Upper lobe of left lung (tissue), 6 donors: ENCODE measurements around the gene SRCIN1. TPM values are rescaled to one million over a fixed set of nuclear protein-coding genes. Genes with fewer than 3 reads are reported as not detected.

Experiments
- ATAC-seq, 2 donors: fragments of 200-7000 bp; cut with Tn5 transposase; one replicate each; pipeline ENCODE4 v1.9.1; 2022; ENCODE audit warnings: mild to moderate bottlenecking in 2 of 2, moderate library complexity in 2 of 2; ENCODE audit not compliant: low FRiP score in 2 of 2
- DNase-seq, 2 donors: peaks; one replicate each; pipeline ENCODE4 v3.0.0-alpha.2; 2019 to 2020
- H3K27ac ChIP-seq, 4 donors: fragments of 200-600 bp; sonication (generic); one replicate each; pipeline ENCODE4 v1.5.1; 2016 to 2019
- H3K27me3 ChIP-seq, 4 donors: fragments of 200-600 bp; sonication (generic); one replicate each; pipeline ENCODE4 v1.5.1; 2017 to 2019
- H3K36me3 ChIP-seq, 4 donors: fragments of 200-600 bp; sonication (generic); one replicate each; pipeline ENCODE4 v1.5.1; 2016 to 2019
- H3K4me1 ChIP-seq, 4 donors: fragments of 200-600 bp; sonication (generic); one replicate each; pipeline ENCODE4 v1.5.1; 2018 to 2019
- H3K4me3 ChIP-seq, 4 donors: fragments of 200-600 bp; sonication (generic); one replicate each; pipeline ENCODE4 v1.5.1; 2017 to 2019; ENCODE audit warnings: mild to moderate bottlenecking in 2 of 4, moderate library complexity in 1 of 4
- H3K9me3 ChIP-seq, 4 donors: fragments of 200-600 bp; sonication (generic); one replicate each; pipeline ENCODE4 v1.5.1; 2018 to 2019
- EP300 ChIP-seq, 4 donors: sonication (generic); formaldehyde crosslinking; IDR thresholded peaks; one replicate each; pipeline ENCODE4 v1.5.1; 2017; ENCODE audit warnings: antibody characterized with exemption in 4 of 4, control low read depth in 2 of 4
- POLR2A ChIP-seq, 4 donors: fragments of 450-650 bp; IDR thresholded peaks; one replicate each; pipeline ENCODE4 v1.5.1; 2016 to 2017; ENCODE audit warnings: antibody characterized with exemption in 4 of 4, mild to moderate bottlenecking in 2 of 4
- POLR2AphosphoS5 ChIP-seq, 2 donors: sonication (generic); formaldehyde crosslinking; IDR thresholded peaks; one replicate each; pipeline ENCODE4 v1.5.1; 2017; ENCODE audit warnings: antibody characterized with exemption in 2 of 2
- WGBS, 2 donors: methylation state at CpG; one replicate each; pipeline ENCODE4 v1.1.5; 2017 to 2018; 5-methylcytosine and 5-hydroxymethylcytosine counted together
- total RNA-seq, 6 donors: library from RNA; depleted of rRNA in 4 of 6; stranded (reverse); fragments of >200 nt in 4 of 6; gene quantifications; one replicate each; pipeline versions ENCODE4 v1.1.0 to v1.2.1, GENCODE V29; 2016 to 2021
- TF ChIP-seq, protein P1 (sequence below), 6 experiments: fragments of 450-650 bp in 4 of 6; fragments of 200-600 bp in 2 of 6; sonication (generic) in 2 of 6; IDR thresholded peaks; one replicate each; pipeline ENCODE4 v1.5.1; 2016 to 2019; ENCODE audit warnings: antibody characterized with exemption in 6 of 6
- donor health status: DM: no; HTN: no; CAD: no; lungs with moderate emphysema.
- donor health status: DM: no; HTN: yes; CAD: no; lungs with severe emphysema.

SRCIN1 gene
- total RNA-seq, 6 donors from 2014 or later, result 1.6 to 16.6 (median 5.6) TPM

DNA sequence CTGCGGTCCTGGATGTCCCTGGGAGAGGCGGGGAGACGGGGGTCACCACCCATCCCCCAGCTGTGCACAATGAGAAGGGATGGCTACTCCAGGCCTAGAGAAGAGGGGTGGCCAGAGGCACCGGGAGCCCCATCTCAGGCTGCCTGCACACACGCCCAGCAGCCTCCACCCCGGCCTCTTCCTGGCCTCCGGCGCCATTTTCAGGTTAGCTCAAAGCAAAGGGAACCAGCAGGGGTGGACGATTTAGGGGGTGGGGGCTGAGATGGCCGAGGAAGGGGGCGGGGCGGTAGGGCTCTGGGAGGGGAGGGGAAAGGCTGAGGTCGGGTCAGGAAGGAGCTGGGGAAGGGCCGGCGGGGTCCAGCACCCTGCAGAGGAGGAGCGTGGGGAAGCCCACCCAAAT is 42.8 kb downstream of the SRCIN1 start:
- H3K27me3 ChIP-seq, result peaks cover 0 to 64% (median 50%) of the 10 kb centered on the region in 4 donors
- no peaks in the 10 kb centered on the region for H3K9me3 ChIP-seq
- ATAC-seq (no peak), DNase-seq (no peak)
- no peak for TF ChIP-seq POLR2AphosphoS5 (IDR thresholded peaks at IDR 0.05)
- TF ChIP-seq POLR2A (IDR thresholded peaks at IDR 0.05), result no peak
- TF ChIP-seq, protein P1, sequence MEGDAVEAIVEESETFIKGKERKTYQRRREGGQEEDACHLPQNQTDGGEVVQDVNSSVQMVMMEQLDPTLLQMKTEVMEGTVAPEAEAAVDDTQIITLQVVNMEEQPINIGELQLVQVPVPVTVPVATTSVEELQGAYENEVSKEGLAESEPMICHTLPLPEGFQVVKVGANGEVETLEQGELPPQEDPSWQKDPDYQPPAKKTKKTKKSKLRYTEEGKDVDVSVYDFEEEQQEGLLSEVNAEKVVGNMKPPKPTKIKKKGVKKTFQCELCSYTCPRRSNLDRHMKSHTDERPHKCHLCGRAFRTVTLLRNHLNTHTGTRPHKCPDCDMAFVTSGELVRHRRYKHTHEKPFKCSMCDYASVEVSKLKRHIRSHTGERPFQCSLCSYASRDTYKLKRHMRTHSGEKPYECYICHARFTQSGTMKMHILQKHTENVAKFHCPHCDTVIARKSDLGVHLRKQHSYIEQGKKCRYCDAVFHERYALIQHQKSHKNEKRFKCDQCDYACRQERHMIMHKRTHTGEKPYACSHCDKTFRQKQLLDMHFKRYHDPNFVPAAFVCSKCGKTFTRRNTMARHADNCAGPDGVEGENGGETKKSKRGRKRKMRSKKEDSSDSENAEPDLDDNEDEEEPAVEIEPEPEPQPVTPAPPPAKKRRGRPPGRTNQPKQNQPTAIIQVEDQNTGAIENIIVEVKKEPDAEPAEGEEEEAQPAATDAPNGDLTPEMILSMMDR (IDR thresholded peaks at IDR 0.05), result no peak
- no peak for TF ChIP-seq EP300 (IDR thresholded peaks at IDR 0.05)
- H3K4me3 ChIP-seq, result no peak overlapping the region
- H3K36me3 ChIP-seq, result no peaks in the 10 kb centered on the region
- 17% methylated on average over 16 of the region's 16 CpGs; no CpG with 5 or more reads in 1 of the 2 donors for WGBS, 2 donors
- no peak overlapping the region for H3K27ac ChIP-seq
- peaks cover 23 to 40% (median 28%) of the 10 kb centered on the region in 4 donors for H3K4me1 ChIP-seq

DNA sequence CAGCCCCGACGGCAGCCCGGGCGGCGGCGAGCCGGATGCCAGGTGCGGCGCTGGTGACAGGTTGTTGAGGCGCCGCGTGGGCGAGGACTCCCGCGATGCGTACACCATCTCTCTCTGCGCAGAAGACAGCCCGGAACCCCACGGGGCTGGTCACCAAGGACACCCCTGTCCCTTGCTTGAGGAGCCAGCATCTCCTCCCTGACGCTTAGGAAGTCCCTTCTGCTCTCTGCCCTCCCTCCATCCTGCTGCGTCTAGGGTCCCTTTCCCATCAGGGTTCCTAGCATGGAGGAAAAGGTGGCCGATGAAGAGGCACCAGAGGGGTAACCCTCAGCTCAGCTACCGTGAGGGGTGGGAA is 43.6 kb downstream of the SRCIN1 start:
- ATAC-seq (no peak), DNase-seq (no peak)
- H3K4me1 ChIP-seq, result peaks cover 30 to 47% (median 35%) of the 10 kb centered on the region in 4 donors
- H3K27ac ChIP-seq, result no peak overlapping the region
- H3K9me3 ChIP-seq, result no peaks in the 10 kb centered on the region
- TF ChIP-seq EP300 (IDR thresholded peaks at IDR 0.05) (no peak), POLR2A (IDR thresholded peaks at IDR 0.05) (no peak), POLR2AphosphoS5 (IDR thresholded peaks at IDR 0.05) (no peak)
- TF ChIP-seq, protein P1 (IDR thresholded peaks at IDR 0.05), result no peak
- peaks cover 0 to 64% (median 50%) of the 10 kb centered on the region in 4 donors for H3K27me3 ChIP-seq
- H3K4me3 ChIP-seq, result no peak overlapping the region
- no peaks in the 10 kb centered on the region for H3K36me3 ChIP-seq
- whole genome bisulfite sequencing, 2 donors, result 24 to 40% methylated on average over 15 to 23 of the region's 23 CpGs

DNA sequence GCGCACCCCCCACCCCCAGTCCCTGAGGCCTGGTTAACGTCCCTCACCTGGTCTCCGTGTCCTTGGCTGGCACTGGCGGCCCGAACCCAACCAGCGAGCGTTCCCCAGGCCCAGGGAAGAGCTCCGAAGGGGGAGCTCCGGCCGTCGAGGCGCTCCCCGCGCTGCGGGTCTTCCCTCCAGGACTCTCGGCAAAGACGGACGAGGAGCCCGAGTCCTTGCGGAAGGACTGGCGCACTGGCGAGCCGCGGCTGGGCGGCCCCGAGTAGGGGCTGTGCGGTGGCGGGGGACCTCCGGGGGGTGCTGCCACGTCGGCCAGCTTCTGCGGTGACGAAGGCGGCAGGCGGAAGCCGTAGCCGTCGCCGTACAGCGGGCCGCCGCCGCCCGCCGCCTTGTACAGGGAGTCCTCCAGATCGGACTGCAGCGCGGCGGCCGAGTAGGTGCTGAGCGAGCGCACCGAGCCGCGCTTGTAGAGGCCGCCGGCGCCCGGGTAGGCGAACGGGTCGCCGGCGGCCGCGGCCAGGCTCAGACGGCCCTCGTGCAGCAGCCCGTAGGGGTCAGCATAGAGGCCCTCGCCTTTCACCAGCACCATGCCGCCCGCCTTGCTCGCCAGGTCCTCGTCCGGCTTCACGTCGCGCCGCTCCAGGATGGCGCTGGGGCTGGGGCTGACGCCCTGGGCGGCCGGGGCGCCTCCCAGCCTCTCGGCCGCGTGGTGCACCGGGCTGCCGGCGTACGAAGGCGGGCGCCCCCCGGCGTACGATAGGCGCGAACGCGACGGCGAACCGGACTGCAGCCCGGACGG is 44.1 kb downstream of the SRCIN1 start:
- no peak for ATAC-seq
- no peak overlapping the region for H3K4me3 ChIP-seq
- H3K36me3 ChIP-seq, result no peaks in the 10 kb centered on the region
- no peaks in the 10 kb centered on the region for H3K9me3 ChIP-seq
- peaks cover 32 to 49% (median 39%) of the 10 kb centered on the region in 4 donors for H3K4me1 ChIP-seq
- TF ChIP-seq POLR2A (IDR thresholded peaks at IDR 0.05) (no peak), POLR2AphosphoS5 (IDR thresholded peaks at IDR 0.05) (no peak), EP300 (IDR thresholded peaks at IDR 0.05) (no peak)
- TF ChIP-seq, protein P1 (IDR thresholded peaks at IDR 0.05), result no peak
- 43% methylated on average over 79 of the region's 105 CpGs; no CpG with 5 or more reads in 1 of the 2 donors for WGBS, 2 donors
- H3K27ac ChIP-seq, result no peak overlapping the region
- peak in 1 of 2 donors; percentile 85 for DNase-seq
- peaks cover 0 to 64% (median 50%) of the 10 kb centered on the region in 4 donors for H3K27me3 ChIP-seq

DNA sequence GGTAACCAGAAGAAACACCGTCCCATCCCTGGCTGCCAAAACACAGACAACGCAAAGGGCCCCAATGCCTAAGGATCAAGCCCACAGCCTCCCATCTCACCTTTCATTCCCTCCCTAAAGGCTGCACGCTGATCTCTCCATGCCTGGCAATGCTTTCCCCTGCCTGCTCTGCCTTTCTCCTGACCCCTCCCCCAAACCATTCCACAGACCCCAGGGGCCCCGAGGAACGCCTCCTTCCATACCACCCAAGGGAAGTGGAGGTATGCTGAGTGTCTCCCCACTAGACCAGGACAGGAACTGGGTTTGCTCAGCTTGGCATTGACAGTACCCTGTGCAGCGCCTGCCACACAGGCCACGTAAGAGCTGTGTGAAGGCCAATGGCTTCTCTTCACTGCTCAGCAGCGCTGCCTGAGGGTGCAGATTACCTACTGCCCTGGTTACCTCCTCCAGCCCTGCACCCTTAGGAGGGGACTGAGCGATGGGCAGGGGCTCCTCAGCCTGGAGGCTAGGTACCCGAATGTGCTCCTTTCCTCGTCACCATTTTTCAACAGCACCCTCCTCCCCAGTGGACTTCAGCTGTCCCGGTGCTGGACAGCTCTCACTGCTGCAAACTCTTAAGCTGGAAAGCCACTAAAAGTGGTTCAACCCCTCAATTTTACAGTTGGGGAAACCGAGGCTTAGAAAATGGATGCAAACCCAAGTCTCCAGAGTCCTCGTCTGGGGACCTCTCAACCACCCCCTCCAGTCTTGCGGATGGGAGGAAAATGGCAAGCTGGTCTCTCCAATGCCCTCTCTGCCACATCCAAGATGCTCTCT is 45.0 kb downstream of the SRCIN1 start:
- no peak for ATAC-seq
- no peaks in the 10 kb centered on the region for H3K36me3 ChIP-seq
- H3K27ac ChIP-seq, result no peak overlapping the region
- peaks cover 32 to 49% (median 40%) of the 10 kb centered on the region in 4 donors for H3K4me1 ChIP-seq
- H3K4me3 ChIP-seq, result no peak overlapping the region
- H3K9me3 ChIP-seq, result no peaks in the 10 kb centered on the region
- DNase-seq, result no peak
- TF ChIP-seq POLR2A (IDR thresholded peaks at IDR 0.05), result no peak
- no peak for TF ChIP-seq EP300 (IDR thresholded peaks at IDR 0.05)
- TF ChIP-seq, protein P1 (IDR thresholded peaks at IDR 0.05), result no peak
- no peak for TF ChIP-seq POLR2AphosphoS5 (IDR thresholded peaks at IDR 0.05)
- 34 to 37% methylated on average over 9 to 15 of the region's 15 CpGs for WGBS, 2 donors
- H3K27me3 ChIP-seq, result peaks cover 0 to 58% (median 46%) of the 10 kb centered on the region in 4 donors
